ENCODE measurements around the gene REEP1.

REEP1 gene

DNA sequence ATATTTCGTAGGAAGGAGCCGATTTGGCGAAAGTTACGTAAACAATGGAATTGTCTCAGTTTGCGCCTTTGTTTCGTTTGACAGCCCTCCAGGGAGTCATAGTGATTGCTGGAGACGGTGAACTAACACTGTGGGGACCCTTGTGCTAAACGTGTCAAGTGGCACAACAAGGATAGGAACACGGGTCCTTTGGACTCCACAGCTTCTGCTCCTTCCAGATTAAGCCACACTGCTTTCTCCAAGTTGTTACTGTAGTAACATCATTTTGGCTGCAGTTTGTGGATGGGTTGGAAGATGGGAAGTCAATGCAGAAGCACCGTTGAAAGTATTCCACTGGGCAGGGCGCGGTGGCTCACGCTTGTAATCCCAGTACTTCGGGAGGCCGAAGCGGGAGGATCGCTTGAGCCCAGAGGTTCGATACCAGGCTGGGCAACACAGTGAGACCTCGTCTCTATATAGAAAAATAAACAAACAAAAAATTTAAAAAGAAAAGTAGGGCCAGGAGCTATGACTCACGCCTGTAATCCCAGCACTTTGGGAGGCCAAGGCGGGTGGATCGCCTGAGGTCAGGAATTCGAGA lies 141.5 kb downstream of the REEP1 start:
- DNase-seq (ENCODE audit: low read depth), result no peak

DNA sequence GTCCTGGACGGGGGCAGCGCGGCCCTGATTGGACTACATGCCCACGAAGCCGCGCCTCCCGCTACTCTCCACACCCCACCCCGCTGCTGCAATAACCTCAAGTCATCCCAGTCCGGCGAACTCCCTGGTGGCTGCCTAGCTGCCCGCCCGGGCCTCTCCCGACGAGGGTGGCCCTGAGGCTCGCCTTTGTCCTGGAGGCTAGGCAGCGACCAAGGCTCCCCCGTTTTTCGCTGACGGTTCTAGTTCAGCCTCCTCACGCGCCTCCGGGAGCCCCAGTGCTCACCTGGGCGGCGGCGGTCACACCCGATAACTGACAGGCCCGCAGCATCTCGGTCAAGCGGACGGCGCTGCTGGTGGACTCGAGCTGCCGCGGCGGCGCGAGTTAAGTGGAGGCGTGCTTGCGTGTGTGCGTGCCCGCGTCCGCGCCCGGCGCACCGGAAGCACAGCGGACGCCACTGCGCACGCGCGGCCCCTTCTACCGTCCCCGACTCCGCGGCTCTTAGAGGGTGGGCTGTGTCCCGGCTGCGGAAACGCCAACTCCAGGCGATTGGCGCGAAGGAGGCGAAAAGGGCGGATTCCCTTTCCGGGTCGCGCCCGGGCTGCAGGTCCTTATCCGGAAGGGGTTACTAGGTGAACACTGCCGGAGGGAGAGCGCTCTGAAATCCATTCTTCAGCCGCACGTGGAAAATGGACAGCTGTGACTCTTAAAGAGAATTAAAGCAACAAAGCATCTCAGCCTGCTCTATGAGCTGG lies 142.2 kb downstream of the REEP1 start, which contains the start of gene IMMT:
Gene IMMT, minus strand, starts transcription at position 408 of the 753 bp plus-strand sequence. Its CDS starts 80 bp downstream, at position 328.
- DNase-seq (ENCODE audit: low read depth), result peak; percentile 95

DNA sequence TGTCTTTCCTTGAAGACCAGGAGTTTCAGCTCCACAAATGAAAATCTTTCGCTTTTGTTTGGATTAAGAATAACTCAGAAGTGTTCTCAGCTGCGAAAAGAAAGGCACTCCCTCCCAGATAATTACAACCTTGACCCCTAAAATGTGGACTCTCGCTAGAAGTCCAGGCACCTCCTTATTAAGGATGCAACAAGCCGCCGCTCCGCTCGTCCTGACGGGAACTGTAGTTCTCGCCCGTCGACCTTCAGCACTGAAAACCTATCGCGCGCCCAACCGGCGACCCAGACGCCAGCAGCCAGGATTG lies 142.7 kb downstream of the REEP1 start:
- DNase-seq (ENCODE audit: low read depth), result no peak

DNA sequence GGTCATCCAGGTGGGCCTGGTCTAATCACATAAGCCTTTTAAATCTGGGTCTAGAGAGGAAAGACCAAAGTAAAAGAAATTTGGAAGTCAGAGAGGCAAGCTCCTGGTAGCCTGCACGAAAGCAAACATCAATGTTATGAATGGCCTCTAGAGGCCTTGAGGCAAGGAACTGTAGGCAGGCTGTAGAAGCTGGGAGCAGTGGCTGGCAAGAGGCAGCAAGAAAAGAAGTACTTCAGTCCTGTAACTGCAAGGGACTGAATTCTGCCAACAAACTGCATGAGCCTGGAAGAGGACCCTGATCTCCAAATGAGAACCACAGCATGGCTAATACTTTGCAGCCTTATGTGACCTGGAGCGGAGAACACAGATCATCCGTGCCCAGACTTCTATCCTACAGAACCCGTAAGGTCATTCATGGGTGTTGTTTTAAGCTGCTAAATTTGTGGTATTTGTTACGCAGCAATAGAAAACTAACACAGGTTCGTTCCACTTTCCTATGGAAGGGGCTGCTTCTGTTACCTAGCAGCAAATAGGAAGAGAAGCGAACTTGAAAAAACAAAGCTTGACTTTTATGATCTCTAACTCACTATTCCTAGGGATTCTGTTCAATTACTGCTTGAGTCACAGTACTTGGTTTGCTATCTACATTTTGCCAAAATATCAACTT lies 143.4 kb downstream of the REEP1 start:
- no peak for DNase-seq (ENCODE audit: low read depth)

DNA sequence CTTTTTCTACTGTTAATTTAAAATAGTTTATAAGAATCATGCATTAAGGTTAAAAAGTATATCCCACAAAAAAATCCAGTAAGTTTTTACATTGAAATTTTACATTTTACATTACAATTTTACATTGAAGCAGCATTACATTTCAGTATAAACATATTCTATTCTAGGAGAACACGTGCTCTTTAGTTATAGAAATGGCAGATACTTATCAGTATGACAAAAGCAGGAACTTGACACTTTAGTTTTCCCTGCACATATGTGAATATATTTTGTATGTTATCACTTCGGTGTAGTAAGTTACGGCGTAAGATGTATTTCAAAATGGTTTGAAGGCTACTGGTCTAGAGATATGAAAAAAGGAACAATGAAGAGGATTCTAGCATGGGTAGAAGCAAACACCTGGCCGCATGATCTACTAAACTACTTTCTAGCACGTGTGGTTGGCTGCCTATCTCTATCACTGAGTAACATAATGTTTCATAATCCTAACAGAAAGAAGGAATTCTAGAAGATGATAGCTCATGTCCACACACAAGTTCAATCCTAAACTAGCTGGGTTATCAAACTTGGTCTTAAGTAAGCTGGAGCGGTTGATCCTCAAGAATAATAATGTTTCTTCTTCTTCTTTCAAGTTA lies 147.5 kb downstream of the REEP1 start:
- no peak for DNase-seq (ENCODE audit: low read depth)

DNA sequence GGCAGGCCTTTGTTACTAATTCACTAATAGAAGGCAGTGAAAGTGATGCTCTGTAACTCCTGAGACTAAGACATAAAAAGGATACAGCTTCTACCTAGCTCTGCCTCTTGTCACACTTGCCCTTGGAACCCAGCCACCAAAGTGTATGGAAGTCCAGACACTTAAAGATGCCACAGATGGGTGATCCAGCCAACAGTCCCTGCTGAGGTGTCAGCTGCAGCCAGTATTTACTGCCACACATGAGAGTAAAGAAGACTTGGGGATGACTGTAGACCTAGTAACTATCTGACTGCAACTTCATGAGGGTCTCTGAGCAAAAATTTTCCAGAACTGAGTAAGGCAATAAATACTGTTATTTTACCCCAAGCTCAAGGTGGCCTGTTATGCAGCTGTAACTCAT lies 151.0 kb downstream of the REEP1 start:
- DNase-seq (ENCODE audit: low read depth), result no peak

DNA sequence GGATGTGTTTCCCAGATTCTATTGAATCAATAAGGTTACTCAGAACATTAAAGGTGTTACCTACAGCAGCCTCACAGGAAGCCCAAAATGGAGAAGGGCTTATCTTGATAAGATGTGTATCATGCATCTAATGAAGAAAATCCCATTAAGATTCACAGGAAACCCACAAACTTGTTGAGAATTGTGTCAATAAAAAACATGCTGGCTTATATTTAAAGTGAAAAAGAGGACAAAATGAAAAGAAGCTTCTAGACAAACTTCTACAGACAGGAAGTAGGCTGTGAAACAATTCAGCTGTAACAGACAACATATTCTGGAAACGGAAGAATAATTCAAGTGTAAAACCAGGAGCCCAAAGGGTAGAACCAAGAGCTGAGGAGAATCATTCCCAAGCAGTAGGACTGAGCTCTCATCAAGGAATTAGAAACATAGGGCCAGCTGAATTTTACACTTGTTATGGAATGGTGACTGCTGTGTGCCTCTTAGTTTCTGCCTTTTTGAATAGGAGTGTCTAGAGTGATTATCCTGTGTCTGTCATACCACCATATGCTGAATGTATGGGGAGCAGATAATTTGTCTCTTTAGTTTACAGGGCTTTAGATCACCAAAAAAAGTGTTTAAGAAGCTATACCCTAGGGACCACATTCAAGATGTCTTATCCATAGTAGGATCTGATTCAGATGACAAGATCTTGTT lies 151.8 kb downstream of the REEP1 start:
- DNase-seq (ENCODE audit: low read depth), result no peak

DNA sequence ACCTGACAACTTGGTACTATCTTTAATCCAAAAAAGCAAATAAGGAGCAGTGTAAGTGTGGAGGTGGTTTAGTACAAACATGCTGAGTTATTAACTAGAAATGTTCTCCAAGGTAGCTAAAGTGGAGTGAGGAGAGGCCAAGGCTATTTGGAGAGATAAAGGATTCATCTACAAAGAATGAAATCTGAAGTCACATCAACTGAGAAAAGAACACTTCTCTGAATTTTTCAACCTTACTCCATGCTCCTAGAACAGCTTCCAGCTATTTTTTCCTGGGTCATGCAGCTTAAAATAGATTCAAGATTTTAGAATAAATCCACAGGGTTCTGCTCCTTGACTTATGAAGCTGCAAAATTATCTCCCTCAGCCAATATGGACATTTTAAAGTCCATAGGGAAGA lies 160.8 kb downstream of the REEP1 start:
- DNase-seq (ENCODE audit: low read depth), result peak; percentile 45

DNA sequence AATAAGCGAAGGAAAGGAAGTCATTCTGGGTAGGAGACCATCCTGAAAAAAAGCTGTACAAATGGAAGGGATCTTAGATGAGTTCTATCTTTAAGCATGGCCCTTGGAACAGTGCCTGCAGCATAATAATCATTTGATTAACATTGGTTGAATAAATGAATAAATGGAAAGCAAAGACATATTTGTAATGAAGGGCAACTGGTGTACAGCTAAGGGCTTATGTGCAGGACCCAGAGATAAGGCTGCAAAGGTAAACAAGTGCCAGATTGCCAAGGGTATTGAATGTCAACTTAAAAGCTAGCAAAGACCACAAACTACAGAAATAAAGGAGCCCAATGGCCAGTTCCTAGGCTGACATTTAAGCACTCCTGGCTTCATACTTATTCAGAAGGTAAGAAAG lies 161.6 kb downstream of the REEP1 start:
- DNase-seq (ENCODE audit: low read depth), result no peak

DNA sequence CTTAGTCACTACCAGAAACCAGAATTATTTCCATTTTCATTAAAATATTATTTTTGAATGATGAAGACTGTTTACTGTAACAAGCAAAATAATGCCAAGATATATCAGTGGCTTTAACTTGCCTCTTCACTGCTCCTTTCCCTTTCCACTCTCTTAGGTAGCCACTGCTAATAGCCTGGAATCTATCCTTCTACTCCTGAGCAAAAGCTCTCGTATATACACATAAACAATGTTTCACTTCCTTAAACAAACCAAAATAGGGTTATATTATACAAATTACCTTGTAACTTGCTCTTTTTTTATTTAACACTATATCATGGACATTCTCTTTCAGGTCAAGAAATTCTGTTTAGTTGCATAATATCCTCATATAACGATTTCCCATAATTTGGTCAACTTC lies 163.0 kb downstream of the REEP1 start:
- no peak for DNase-seq (ENCODE audit: low read depth)

DNA sequence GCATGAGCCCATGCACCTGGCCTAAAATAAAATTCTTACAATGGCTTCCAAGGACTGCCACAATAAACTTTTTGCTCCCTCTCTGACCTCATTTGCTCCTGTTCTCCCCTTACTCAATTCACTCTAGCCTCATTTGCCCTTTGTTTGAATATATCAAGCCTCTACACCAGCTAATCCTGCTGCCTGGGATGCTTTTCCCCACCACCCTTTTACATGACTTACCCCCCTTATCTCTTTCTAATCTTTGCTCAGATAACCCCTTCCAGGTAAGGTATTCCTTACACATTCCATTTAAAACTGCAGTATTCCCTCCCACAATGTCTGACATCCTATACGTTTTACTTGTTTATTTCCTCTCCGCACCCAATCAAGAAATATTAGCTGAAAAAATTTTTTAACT lies 164.8 kb downstream of the REEP1 start:
- no peak for DNase-seq (ENCODE audit: low read depth)

DNA sequence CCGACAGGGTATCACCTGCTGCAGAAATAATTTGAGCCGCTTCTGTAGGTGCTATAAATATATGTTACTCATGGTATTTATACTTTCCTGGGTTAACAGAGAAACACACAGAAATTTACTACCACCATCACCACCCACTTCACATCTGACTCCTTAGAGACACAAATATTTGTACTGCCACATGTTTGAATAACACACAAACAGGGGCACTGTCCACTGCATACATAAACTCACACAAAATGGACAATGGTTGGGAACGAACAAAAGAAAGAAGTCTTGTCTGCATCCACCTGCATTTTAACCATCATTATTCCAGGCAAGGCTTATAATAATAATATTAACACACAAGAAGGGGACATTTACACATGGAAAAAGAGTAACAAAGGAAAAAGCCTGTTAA lies 166.1 kb downstream of the REEP1 start:
- no peak for DNase-seq (ENCODE audit: low read depth)

DNA sequence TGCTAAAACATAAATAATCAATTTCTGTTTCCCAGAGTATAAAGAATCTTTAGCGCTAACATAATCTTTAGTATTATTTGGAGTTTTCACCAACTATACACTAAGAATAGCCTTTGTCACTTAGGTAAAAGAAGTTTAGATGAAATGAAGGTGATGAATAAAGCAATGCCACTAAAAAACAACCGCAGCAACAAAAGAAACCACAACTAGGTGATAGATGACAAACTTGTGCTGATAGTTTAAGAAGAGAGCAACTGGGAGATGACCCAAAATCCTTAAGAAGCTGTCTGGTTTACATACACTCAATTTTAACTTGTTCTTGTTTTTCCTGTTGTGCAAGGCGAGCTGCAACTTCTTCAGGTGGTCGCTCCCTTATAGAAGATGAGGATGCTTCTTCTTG lies 167.0 kb downstream of the REEP1 start:
- no peak for DNase-seq (ENCODE audit: low read depth)
